Measurements from ENCODE around the gene ZFAND2B.

Gene ZFAND2B

DNA sequence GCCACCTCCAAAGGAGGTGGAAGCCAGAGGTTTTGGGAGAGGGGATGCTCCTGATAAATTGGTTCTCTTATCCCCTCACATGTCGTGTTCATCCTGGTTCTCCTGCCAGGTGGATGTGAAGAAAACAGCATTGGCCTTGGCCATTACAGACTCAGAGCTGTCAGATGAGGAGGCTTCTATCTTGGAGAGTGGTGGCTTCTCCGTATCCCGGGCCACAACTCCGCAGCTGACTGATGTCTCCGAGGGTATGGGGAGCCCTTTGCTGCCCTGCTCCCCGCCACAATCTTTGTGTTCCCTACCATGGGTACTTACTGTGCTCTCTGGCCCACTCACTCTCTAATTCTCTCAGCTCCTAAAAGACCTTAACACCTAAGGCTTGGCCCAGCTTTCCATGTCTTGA, 25.1 kb upstream of the ZFAND2B start:
- no peaks in the 10 kb centered on the region for H3K27me3 ChIP-seq (replicated peaks)
- no peak for DNase-seq
- TF ChIP-seq, protein P1, sequence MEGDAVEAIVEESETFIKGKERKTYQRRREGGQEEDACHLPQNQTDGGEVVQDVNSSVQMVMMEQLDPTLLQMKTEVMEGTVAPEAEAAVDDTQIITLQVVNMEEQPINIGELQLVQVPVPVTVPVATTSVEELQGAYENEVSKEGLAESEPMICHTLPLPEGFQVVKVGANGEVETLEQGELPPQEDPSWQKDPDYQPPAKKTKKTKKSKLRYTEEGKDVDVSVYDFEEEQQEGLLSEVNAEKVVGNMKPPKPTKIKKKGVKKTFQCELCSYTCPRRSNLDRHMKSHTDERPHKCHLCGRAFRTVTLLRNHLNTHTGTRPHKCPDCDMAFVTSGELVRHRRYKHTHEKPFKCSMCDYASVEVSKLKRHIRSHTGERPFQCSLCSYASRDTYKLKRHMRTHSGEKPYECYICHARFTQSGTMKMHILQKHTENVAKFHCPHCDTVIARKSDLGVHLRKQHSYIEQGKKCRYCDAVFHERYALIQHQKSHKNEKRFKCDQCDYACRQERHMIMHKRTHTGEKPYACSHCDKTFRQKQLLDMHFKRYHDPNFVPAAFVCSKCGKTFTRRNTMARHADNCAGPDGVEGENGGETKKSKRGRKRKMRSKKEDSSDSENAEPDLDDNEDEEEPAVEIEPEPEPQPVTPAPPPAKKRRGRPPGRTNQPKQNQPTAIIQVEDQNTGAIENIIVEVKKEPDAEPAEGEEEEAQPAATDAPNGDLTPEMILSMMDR (IDR thresholded peaks at IDR 0.05; ENCODE audit: low read depth, low read length, missing control alignments): no peak
- H3K27ac ChIP-seq: no peak overlapping the region
- no peak overlapping the region for H3K4me3 ChIP-seq (ENCODE audit: low read depth, low read length)
- peaks cover 31% of the 10 kb centered on the region for H3K36me3 ChIP-seq (replicated peaks)
- in situ Hi-C loops (cut with HindIII; ENCODE audit: low pct_ligation_motif_present, low sequenced_read_pairs): no loop called here

DNA sequence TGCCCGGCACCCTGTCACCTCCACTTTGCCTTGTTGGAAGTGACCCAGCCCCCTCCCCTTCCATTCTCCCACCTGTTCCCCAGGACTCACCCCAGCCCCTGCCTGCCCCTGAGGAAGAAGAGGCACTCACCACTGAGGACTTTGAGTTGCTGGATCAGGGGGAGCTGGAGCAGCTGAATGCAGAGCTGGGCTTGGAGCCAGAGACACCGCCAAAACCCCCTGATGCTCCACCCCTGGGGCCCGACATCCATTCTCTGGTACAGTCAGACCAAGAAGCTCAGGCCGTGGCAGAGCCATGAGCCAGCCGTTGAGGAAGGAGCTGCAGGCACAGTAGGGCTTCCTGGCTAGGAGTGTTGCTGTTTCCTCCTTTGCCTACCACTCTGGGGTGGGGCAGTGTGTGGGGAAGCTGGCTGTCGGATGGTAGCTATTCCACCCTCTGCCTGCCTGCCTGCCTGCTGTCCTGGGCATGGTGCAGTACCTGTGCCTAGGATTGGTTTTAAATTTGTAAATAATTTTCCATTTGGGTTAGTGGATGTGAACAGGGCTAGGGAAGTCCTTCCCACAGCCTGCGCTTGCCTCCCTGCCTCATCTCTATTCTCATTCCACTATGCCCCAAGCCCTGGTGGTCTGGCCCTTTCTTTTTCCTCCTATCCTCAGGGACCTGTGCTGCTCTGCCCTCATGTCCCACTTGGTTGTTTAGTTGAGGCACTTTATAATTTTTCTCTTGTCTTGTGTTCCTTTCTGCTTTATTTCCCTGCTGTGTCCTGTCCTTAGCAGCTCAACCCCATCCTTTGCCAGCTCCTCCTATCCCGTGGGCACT, 24.0 kb upstream of the ZFAND2B start:
- TF ChIP-seq, protein P1 (IDR thresholded peaks at IDR 0.05; ENCODE audit: low read depth, low read length, missing control alignments): no peak
- Histone ChIP-seq H3K4me3 (ENCODE audit: low read depth, low read length) (no peak overlapping the region), H3K36me3 (replicated peaks) (peaks cover 31% of the 10 kb centered on the region), H3K27ac (no peak overlapping the region), H3K27me3 (replicated peaks) (no peaks in the 10 kb centered on the region)
- no peak for DNase-seq
- in situ Hi-C loops (cut with HindIII; ENCODE audit: low pct_ligation_motif_present, low sequenced_read_pairs): no loop called here

DNA sequence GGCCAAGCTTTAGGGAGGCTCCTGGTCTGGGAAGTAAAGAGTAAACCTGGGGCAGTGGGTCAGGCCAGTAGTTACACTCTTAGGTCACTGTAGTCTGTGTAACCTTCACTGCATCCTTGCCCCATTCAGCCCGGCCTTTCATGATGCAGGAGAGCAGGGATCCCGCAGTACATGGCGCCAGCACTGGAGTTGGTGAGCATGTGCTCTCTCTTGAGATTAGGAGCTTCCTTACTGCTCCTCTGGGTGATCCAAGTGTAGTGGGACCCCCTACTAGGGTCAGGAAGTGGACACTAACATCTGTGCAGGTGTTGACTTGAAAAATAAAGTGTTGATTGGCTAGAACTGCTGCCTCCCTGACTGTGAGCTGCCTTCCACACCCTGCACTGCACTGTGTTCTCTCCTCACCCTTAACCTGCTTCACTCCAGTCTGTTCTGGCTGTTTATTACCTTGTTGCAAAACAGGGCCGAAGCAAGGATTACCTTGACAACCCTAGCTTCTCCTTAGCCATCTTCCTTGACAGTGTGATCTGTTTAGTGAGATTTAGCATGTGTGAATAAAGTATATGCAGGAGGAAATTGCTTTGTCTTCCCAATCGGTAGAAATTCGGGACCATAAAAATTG, 23.3 kb upstream of the ZFAND2B start:
- Histone ChIP-seq H3K36me3 (replicated peaks) (peaks cover 31% of the 10 kb centered on the region), H3K27me3 (replicated peaks) (no peaks in the 10 kb centered on the region), H3K4me3 (ENCODE audit: low read depth, low read length) (no peak overlapping the region), H3K27ac (no peak overlapping the region)
- no peak for DNase-seq
- in situ Hi-C loops (cut with HindIII; ENCODE audit: low pct_ligation_motif_present, low sequenced_read_pairs): no loop called here
- TF ChIP-seq, protein P1 (IDR thresholded peaks at IDR 0.05; ENCODE audit: low read depth, low read length, missing control alignments): no peak

DNA sequence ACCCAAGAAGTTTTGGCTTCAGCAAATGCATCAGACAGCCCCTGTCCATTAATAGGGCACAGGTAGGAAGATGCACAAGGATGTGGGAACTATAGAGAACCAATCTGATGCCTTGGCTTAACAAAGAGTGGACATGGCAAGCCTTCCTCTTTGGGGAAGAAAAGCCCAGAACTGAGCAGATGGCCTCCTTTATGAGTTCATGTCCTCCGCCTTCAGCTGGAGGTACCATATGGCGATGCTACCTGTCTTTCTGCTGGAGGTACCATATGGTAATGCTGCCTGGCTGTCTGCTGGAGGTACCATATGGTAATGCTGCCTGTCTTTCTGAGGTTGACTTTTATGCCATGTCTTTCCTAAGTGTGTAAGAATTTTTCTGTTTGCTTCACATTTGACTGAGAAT, 22.5 kb upstream of the ZFAND2B start:
- Histone ChIP-seq H3K27me3 (replicated peaks) (no peaks in the 10 kb centered on the region), H3K4me3 (ENCODE audit: low read depth, low read length) (no peak overlapping the region), H3K27ac (no peak overlapping the region), H3K36me3 (replicated peaks) (peaks cover 31% of the 10 kb centered on the region)
- TF ChIP-seq, protein P1 (IDR thresholded peaks at IDR 0.05; ENCODE audit: low read depth, low read length, missing control alignments): no peak
- in situ Hi-C loops (cut with HindIII; ENCODE audit: low pct_ligation_motif_present, low sequenced_read_pairs): no loop called here
- DNase-seq: no peak

DNA sequence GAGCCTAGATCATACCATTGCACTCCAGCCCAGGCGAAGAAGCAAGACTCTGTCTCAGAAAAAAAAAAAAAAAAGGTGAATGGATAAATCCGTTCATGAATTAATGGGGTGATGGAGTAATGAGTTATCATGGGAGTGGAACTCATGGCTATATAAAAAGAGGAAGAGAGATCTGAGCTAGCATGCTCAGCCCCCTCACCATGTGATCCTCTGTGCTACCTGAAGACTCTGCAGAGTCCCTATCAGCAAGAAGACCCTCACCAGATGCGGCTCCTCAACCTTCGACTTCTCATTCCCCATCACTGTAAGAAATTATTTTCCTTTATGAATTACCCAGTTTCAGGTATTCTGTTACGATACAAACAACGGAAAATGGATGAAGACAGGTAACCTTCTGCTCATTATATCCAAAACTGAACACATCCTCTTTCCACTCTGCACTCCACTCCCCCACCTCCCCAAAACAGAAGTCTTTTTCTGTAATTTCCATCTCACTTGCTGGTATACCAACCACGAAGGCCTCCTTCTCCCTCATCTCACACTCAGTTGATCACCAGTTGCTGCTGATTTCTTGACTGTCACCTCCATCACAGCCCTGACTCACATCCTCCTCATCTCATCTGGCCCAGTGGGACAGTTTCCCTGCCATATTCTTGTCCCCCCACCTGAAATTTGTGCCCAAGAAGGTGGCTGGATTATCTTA, 19.7 kb upstream of the ZFAND2B start:
- Histone ChIP-seq H3K36me3 (replicated peaks) (peaks cover 23% of the 10 kb centered on the region), H3K4me3 (ENCODE audit: low read depth, low read length) (no peak overlapping the region), H3K27ac (no peak overlapping the region), H3K27me3 (replicated peaks) (no peaks in the 10 kb centered on the region)
- no peak for DNase-seq
- in situ Hi-C loops (cut with HindIII; ENCODE audit: low pct_ligation_motif_present, low sequenced_read_pairs): no loop called here
- TF ChIP-seq, protein P1 (IDR thresholded peaks at IDR 0.05; ENCODE audit: low read depth, low read length, missing control alignments): no peak

All from brain microvascular endothelial cell (primary cell).